ENCODE results near the gene BEST1.
"Not testable (repeated sequence)": the region's sequence is repeated elsewhere in the genome, so short reads cannot be mapped to it uniquely, and the experiment has no call there.

BEST1 gene

GRCh38 chr11:61974766-61975631, 24.8 kb downstream of the BEST1 start:
- DNase-seq (ENCODE audit: insufficient read length, low spot score) (no peak), FAIRE-seq (no peak)

GRCh38 chr11:61975638-61976419, 25.7 kb downstream of the BEST1 start:
- FAIRE-seq = no peak
- DNase-seq (ENCODE audit: insufficient read length, low spot score) = no peak

GRCh38 chr11:61976420-61976800, 26.3 kb downstream of the BEST1 start:
- DNase-seq (ENCODE audit: insufficient read length, low spot score) (no peak), FAIRE-seq (no peak)

GRCh38 chr11:61976813-61977475, 26.8 kb downstream of the BEST1 start:
- DNase-seq (ENCODE audit: insufficient read length, low spot score) (no peak), FAIRE-seq (no peak)

GRCh38 chr11:61978703-61979661, 28.8 kb downstream of the BEST1 start:
- FAIRE-seq (no peak), DNase-seq (ENCODE audit: insufficient read length, low spot score) (no peak)

- no peak for FAIRE-seq
These were observed 30.8 kb downstream of the BEST1 start for GRCh38 chr11:61980783-61981541.

GRCh38 chr11:61983419-61983818, 33.3 kb downstream of the BEST1 start:
- FAIRE-seq (no peak), DNase-seq (ENCODE audit: insufficient read length, low spot score) (no peak)

More at GRCh38 chr11:61980783-61981541, 30.8 kb downstream of the BEST1 start:
- DNase-seq (ENCODE audit: insufficient read length, low spot score) = no peak

- FAIRE-seq (no peak), DNase-seq (ENCODE audit: insufficient read length, low spot score) (no peak)
These were observed 35.7 kb downstream of the BEST1 start for GRCh38 chr11:61985869-61986268.

- no peak for FAIRE-seq
- no peak for DNase-seq (ENCODE audit: insufficient read length, low spot score)
These were observed 44.8 kb downstream of the BEST1 start for GRCh38 chr11:61994981-61995380.

- DNase-seq (ENCODE audit: insufficient read length, low spot score) (no peak), FAIRE-seq (no peak)
These were observed 46.8 kb downstream of the BEST1 start for GRCh38 chr11:61996933-61997332.

- FAIRE-seq (no peak), DNase-seq (ENCODE audit: insufficient read length, low spot score) (no peak)
These were observed 49.2 kb downstream of the BEST1 start for GRCh38 chr11:61999141-61999975.

- FAIRE-seq = no peak
- DNase-seq (ENCODE audit: insufficient read length, low spot score) = no peak
These were observed 50.6 kb downstream of the BEST1 start for GRCh38 chr11:62000539-62001446.

GRCh38 chr11:62001450-62002191, 51.5 kb downstream of the BEST1 start:
- FAIRE-seq (no peak), DNase-seq (ENCODE audit: insufficient read length, low spot score) (no peak)

GRCh38 chr11:62002283-62002682, 52.1 kb downstream of the BEST1 start:
- DNase-seq (ENCODE audit: insufficient read length, low spot score); FAIRE-seq: not testable (repeated sequence)

- peak; percentile 48 for DNase-seq (ENCODE audit: insufficient read length, low spot score)
These were observed 54.3 kb downstream of the BEST1 start for GRCh38 chr11:62004473-62004872.

GRCh38 chr11:62008193-62008592, 58.0 kb downstream of the BEST1 start:
- DNase-seq (ENCODE audit: insufficient read length, low spot score) (no peak), FAIRE-seq (no peak)

More at GRCh38 chr11:62004473-62004872, 54.3 kb downstream of the BEST1 start:
- no peak for FAIRE-seq
